VCaP (cell line): Measurements from ENCODE around the gene GNB5.
"Not testable (repeated sequence)": the region's sequence is repeated elsewhere in the genome, so short reads cannot be mapped to it uniquely, and the experiment has no call there.

Source experiments
- H3K27ac ChIP-seq: fragments of 450-650 bp; 2 replicates; pipeline ENCODE4 v1.5.1; 2017
- TF ChIP-seq, protein P1 (sequence below): fragments of 450-650 bp; conservative IDR thresholded peaks from 2 replicates; pipeline ENCODE4 v1.5.1; 2017; ENCODE audit warnings: mild to moderate bottlenecking, moderate library complexity

Gene GNB5

DNA sequence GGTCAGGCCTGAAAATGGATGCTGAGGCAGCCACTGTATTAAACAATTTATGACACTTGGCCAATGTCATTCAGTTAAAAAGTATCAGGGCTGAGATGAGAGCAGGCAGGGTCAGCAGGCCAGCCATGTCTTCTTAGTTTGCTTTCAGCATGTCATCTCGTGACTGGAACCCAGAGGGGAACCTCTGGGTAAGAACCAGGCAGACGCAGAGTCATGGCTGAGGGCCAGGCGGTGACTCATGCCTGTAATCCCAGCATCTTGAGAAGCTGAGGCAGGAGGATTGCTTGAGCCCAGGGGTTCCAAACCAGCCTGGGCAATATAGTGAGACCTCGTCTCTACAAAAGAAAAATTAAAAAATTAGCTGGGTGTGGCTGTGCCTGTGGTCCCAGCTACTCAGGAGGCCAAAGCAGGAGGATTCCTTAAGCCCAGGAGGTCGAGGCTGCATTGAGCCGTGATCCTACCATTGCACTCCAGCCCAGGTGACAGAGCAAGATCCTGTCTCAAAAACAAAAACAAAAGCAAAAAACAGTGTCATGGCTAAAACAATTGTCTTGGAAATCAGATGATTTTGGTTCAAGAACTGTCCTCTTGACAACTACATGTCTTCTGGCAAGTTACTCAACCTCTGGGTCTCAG, 90.3 kb downstream of the GNB5 start:
- TF ChIP-seq, protein P1, sequence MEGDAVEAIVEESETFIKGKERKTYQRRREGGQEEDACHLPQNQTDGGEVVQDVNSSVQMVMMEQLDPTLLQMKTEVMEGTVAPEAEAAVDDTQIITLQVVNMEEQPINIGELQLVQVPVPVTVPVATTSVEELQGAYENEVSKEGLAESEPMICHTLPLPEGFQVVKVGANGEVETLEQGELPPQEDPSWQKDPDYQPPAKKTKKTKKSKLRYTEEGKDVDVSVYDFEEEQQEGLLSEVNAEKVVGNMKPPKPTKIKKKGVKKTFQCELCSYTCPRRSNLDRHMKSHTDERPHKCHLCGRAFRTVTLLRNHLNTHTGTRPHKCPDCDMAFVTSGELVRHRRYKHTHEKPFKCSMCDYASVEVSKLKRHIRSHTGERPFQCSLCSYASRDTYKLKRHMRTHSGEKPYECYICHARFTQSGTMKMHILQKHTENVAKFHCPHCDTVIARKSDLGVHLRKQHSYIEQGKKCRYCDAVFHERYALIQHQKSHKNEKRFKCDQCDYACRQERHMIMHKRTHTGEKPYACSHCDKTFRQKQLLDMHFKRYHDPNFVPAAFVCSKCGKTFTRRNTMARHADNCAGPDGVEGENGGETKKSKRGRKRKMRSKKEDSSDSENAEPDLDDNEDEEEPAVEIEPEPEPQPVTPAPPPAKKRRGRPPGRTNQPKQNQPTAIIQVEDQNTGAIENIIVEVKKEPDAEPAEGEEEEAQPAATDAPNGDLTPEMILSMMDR = no peak
- H3K27ac ChIP-seq = no peak overlapping the region

DNA sequence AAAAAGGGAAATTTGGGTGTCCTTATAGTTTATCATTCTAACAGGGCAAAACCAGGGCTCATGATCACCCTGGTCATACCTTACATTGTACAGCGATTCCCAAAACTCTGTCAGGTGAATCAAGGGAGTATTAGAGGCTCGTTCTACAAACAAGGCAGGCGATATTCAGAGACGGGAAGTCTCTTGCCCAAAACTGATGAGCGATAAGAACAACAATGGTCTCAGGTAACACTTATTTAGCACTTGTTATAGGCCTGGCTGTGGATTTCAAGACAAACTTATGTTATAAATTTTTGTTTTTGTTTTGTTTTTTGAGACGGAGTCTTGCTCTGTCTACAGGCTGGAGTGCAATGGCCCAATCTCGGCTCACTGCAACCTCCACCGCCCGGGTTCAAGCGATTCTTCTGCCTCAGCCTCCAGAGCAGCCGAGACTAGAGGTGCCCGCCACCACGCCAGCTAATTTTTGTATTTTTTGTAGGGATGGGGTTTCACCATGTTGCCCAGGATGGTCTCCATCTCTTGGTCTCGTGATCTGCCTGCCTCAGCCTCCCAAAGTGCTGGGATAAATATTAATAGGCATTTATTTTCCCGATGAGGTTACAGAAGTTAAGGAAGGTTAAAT, 91.4 kb downstream of the GNB5 start:
- H3K27ac ChIP-seq = no peak overlapping the region
- TF ChIP-seq, protein P1 = no peak

DNA sequence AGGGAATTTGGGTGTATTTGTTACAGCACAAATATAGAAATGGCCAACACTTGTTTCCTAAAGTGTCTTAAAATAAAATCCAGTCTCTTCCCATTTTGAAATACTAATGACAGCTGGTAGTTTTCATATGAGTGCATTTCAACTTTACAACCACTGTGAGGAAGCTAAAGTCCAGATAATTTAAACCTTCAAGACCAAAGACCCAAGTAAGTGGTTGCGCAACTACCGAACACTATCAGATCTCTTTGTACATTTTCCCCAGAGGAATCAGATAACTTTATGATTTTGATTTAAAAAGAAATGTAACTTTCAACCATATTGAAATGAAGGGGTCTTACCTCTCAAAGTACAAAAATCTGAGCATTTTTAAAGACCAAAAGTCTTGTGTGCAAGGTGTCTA, 92.9 kb downstream of the GNB5 start:
- no peak overlapping the region for H3K27ac ChIP-seq
- TF ChIP-seq, protein P1 = no peak

DNA sequence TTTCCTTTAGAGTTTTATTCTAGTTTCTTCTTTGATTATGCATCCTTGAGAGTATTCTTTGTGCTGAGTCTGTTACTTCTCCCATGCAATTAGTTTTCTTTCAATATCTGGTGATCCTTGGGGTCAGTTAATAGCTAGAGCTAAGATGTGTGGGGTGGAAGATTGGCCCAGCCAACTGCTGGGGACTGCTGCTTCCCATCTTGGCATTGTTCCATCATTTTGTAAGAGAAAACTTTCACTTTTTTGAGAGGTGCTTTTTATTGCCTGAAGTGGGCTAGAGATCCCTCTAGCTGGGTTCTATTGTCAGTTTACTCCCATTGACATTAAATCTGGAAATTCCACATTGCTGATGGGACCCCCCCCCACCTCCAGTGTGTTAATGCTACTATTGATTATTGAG, 94.0 kb downstream of the GNB5 start:
- no peak overlapping the region for H3K27ac ChIP-seq
- TF ChIP-seq, protein P1 = no peak

DNA sequence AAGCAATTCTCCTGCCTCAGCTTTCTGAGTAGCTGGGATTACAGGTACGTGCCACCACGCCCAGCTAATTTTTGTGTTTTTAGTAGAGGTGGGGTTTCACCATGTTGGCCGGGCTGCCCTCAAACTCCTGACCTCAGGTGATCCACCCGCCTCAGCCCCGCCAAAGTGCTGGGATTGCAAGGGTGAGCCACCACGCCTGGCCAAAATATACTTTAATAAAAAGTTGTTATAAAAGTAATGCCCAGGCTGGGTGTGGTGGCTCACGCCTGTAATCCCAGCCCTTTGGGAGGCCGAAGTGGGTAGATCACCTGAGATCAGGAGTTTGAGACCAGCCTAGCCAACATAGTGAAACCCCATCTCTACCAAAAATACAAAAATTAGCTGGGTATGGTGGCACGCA, 94.7 kb downstream of the GNB5 start:
- H3K27ac ChIP-seq = not testable (repeated sequence)

DNA sequence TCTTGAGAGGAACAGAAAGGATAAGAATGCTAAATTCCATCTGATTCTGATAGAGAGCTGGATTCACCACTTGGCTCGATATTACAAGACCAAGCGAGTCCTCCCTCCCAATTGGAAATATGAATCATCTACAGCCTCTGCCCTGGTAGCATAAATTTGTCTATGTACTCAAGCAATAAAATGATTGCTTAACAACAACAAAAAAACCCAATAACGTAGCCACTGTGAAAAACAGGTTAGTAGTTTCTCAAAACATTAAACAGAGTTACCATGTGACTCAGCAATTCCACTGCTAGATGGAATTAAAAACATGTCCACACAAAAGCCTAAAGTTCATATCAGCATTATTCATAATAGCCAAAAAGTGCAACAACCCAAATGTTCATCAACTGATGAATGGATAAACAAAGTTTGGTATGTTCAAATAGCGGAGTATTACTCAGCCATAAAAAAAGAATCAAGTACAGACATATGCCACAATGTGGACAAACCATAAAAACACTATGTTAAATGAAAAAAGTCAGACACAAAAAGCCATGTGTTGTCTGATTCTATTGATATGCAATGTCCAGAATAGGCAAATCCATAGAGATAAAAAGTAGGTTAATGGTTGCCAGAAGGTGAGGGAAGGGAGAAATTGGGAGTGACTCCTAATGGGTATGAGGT, 95.5 kb downstream of the GNB5 start:
- TF ChIP-seq, protein P1 = no peak
- no peak overlapping the region for H3K27ac ChIP-seq

DNA sequence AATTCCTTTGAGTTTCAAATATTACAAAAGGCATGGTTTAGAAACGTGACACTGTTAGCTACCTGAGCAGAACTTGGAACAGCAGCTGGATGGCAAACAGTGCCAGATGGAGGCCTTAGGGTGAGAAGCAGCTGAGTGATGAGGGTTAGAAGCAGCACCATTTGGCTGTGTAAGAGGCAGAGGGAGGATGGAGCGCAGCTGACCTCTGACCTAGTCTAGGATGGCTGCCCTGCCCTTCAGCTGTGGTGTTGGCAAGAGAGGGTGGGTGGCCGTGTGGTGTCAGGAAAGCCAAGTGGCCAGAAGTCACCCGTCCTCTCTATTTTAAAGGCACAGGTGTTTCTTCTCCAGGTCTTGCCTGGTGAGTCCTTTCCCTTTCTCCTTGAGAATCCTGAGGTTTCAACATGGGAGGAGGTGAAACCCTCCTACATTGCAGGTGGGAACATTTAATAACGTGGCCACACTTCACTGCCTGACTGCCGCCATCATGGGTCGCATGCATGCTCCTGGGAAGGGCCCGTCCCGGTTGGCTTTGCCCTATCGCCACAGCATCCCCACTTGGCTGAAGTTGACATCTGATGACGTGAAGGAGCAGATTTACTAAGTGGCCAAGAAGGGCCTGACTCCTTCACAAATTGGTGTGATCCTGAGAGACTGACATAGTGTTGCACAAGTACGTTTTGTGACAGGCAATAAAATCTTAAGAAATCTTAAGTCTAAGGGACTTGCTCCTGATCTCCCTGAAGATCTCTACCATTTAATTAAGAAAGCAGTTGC, 96.2 kb downstream of the GNB5 start:
- TF ChIP-seq, protein P1 = no peak
- H3K27ac ChIP-seq = no peak overlapping the region; the same call in 1 of the 2 replicates
